Measurements from ENCODE around the gene SCNM1.
"Not testable (repeated sequence)": the region's sequence is repeated elsewhere in the genome, so short reads cannot be mapped to it uniquely, and the experiment has no call there.

SCNM1 gene

GRCh38 chr1:151193856-151194255 lies 27.9 kb downstream of the SCNM1 start:
- no peak for DNase-seq

- DNase-seq = not testable (repeated sequence)
These were observed 29.1 kb downstream of the SCNM1 start for GRCh38 chr1:151194894-151195594.

GRCh38 chr1:151196292-151196800 lies 30.4 kb downstream of the SCNM1 start:
- peak; percentile 43 for DNase-seq

GRCh38 chr1:151197863-151198253 lies 31.9 kb downstream of the SCNM1 start:
- DNase-seq = no peak

GRCh38 chr1:151198254-151199127 lies 32.5 kb downstream of the SCNM1 start, which contains the start of gene PIP5K1A:
TSS of gene PIP5K1A (plus strand) at chr1:151198552. CDS start at chr1:151198997, 445 bp downstream.
- DNase-seq = peak; percentile 100

GRCh38 chr1:151199873-151200581 lies 34.1 kb downstream of the SCNM1 start:
- DNase-seq = no peak

GRCh38 chr1:151205381-151205965 lies 39.5 kb downstream of the SCNM1 start:
- not testable (repeated sequence) for DNase-seq

- DNase-seq = no peak
These were observed 44.9 kb downstream of the SCNM1 start for GRCh38 chr1:151210830-151211229.

GRCh38 chr1:151211972-151212705 lies 46.2 kb downstream of the SCNM1 start:
- no peak for DNase-seq

GRCh38 chr1:151213560-151213959 lies 47.6 kb downstream of the SCNM1 start:
- no peak for DNase-seq

Data from effector CD4-positive, alpha-beta T cell (primary cell).